ENCODE measurements around the gene ELANE.

GRCh38 chr19:900043-900301 lies 47.9 kb downstream of the ELANE start:
- no peak for TF ChIP-seq EZH2 (IDR thresholded peaks at IDR 0.05; ENCODE audit: borderline replicate concordance, low read length)
- TF ChIP-seq CTCF (conservative IDR thresholded peaks at IDR 0.05 in 1 of 2, IDR thresholded peaks at IDR 0.05 in 1 of 2; ENCODE audit: extremely low read depth in 1 of 2, insufficient read depth in 1 of 2, low read depth in 1 of 2, low read length in 2 of 2): no peak
